HG03103 (cell line): ENCODE data around the gene ATP9B.
"Not testable (repeated sequence)": the region's sequence is repeated elsewhere in the genome, so short reads cannot be mapped to it uniquely, and the experiment has no call there.

Experiments used
- ATAC-seq: cut with Tn5 transposase; IDR thresholded peaks from one replicate; pipeline ENCODE4 v1.9.1; 2021; ENCODE audit warnings: low read depth; ENCODE audit not compliant: unreplicated experiment

ATP9B gene

GRCh38 chr18:79227621-79228020, 158.4 kb downstream of the ATP9B start:
- no peak for ATAC-seq

DNA sequence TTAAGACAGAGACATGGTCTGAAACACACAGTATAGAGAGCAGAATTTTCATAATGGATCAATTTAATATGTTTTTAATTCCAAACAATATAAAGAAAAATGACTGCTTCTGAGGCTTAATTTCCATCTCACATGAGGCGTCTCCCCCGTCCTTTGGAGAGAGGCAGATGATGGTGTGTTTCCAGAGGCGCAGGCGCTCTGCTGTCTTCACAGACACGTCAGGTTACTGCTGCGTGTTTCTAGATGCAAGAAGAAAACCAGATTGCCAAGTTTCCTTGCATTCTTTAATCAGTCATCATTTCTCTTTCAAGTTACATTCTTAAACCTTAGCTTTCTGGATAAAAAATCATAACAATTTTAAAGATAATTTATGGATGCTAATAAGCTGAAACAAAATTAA, 160.2 kb downstream of the ATP9B start:
- no peak for ATAC-seq

DNA sequence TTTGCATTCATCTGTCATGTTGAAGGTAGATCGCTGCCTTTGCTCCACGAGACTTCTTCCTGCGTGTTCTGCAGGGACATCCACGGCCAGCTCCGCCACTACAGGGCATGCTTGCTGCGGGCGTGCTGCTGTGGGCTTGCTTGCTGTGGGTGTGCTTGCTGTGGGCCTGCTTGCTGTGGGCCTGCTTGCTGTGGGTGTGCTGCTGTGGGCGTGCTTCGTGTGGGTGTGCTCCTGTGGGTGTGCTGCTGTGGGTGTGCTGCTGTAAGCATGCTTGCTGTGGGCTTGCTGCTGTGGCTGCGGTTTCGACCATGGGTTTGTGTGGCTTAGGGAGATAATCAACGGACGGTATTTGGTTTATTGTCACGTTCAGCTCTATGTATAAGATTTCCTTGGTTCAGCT, 165.2 kb downstream of the ATP9B start:
- ATAC-seq: no peak

DNA sequence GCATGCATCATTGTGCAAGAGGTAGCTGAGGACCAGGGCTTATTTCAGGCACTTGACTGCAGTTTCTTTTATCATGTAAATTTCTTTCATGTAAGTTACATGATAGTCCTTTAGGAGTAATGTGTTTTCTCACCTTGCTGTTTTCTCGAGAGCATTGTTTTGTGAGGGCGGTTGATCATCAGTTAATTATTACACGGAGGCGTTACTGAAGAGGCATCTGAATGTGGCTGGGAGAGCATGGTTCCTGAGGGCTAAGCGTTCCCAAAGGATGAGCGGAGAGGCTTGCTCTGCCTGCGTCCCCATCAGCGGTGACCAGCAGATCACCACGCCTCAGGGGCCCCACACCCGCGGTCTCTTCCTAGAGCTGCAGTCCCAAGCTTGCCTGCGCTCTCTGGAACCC, 170.4 kb downstream of the ATP9B start:
- ATAC-seq: no peak

GRCh38 chr18:79241755-79242154, 172.6 kb downstream of the ATP9B start:
- ATAC-seq: no peak

GRCh38 chr18:79242246-79242645, 173.1 kb downstream of the ATP9B start:
- ATAC-seq: no peak

GRCh38 chr18:79245517-79246001, 176.4 kb downstream of the ATP9B start:
- ATAC-seq: no peak

GRCh38 chr18:79246309-79247108, 177.3 kb downstream of the ATP9B start:
- ATAC-seq: peak; percentile 99

DNA sequence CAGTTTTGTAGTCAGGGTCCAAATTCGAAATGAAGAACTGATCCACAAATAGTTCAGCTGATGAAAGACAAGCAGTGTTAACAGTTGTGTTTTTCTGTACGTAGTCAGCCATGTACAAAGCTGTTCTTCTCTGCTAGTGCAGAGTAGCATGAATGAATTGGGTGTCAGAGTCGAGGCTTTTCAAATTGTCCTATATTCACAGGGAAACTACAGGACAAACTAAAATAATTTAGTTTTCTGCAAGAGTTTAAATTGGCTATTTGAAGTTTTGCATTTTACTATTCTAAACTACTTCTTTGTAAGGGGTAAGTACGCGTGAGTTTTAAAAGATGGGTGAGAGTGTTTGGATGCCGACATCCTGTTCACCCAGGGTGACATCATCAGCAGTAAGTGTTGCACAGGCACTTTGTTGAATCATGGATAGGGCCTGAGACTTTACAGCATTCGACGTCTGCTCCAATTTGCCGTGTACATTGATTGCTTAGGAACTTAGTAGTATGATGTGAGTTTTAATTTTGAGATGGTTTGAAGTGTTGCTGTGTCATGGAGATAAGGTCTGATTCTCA, 179.4 kb downstream of the ATP9B start:
- no peak for ATAC-seq

- ATAC-seq: no peak
Measured at GRCh38 chr18:79250301-79250981, 181.2 kb downstream of the ATP9B start.

DNA sequence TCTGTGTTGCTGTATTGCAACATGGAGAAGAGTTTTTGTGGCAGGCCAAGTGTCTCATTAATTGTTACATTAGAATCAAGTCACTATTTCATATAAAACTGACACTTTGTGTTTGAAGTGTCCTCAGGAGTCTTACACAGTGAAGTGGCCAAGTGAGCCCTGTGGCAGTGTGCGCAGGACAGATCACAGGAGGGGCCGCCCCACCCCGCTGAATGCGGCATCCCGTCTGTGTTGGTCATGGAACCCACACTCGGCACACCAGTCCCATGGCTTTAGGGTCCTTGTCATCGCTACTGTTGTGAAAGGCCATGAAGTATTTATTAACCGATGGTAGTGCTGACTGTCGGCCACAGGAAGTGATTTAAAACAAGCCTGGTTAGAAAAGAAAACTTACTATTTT, 181.8 kb downstream of the ATP9B start:
- no peak for ATAC-seq

DNA sequence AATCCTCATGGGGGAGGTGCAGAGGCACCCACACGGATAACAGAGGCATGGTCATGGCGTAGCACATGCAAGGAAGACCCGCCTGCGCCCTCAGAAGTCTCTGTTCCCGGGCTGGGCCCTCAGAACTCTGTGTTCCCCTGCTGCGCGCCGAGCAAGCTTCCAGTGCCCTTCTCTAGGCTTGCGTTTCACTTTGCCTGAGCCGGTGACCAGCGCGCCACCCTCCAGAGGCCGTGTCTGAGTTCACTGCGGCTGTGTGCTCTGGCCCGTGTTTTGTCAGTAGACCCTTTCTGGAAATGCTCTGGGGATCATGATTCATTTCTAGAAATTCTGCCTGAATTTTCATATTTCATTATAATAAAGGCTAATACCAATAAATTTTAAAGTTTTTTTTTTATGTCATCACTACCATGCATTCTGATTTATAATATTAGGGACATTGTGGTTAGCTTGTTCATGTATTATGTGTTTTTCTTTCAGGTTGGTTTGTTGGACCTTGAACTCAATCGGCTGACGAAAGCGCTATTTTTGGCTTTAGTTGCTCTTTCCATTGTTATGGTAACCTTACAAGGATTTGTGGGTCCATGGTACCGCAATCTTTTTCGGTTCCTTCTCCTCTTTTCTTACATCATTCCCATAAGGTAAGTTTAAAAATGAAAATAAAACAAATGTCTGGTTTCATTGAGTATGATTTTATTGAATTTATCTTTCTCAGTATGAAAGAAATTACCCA, 183.9 kb downstream of the ATP9B start:
- no peak for ATAC-seq

DNA sequence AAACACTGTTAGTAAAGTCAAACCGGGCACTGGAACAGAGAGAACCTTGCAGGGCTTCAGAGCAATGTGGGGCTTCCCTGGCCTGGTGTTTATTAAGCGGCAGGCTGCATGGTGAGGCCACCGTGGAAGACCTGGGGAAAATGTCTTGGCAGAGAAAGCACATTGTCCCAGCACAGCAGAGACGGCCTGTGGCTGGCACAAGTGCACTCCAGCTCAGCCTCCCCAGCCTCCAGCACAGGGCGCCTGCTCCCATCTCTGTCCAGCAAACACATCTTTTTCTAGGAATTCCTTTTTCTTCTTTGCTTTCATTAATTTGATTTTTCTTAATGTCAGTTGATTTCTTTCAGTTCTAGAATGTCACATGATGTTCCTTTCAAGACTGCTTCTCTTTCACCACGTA, 188.3 kb downstream of the ATP9B start:
- ATAC-seq: no peak

DNA sequence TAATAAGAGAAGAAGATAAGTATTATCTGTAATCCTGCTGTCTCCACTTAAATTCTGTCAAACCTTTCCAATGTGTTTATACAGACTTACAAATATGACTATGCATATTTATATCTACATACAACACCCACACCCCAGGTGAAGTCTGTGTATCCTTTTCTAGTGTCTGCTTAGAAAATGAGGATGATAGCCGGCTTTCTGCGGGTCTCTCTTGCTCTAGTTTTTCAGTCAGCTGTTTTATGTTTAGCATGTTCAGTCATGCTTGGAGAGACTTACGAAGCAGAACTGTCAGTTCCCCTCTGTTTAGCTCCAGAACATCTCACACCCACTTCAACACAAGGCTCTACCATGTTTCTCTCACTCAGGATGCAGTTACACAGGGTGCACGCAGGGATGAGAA, 189.3 kb downstream of the ATP9B start:
- peak; percentile 61 for ATAC-seq

DNA sequence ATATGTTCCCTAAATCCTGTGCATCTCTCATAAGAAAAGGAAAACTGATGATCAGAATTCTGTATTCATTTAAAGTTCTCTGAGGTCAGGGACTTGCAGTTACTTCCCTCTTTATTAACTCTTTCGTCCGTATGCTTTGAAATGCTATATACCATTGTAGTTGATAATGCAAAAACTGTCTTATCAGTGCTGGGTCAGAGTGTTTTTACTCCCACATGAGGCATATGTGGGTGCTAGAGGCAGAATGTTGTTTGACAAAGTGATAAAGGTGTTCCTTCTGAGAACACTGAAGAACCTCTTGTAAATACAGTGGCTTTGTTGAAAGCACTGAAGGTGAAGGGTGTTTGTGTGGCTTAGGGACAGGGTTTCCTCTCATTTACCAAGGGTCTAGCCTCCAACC, 190.0 kb downstream of the ATP9B start:
- ATAC-seq: no peak

DNA sequence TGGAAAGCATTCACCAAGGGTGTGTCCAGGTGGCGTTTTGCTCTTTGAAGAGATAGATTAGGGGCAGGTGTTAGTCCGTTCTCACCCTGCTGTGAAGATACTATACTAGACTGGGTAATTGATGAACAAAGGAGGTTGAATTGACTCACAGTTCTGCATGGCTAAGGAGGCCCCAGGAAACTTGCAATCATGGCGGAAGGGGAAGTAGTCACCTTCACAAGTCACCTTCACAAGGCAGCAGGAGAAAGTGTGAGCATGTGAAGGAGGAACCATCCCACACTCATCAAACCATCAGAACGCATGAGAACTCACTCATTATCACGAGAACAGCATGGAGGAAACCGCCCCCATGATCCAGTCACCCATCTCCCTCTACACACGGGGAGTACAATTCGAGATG, 190.8 kb downstream of the ATP9B start:
- no peak for ATAC-seq

- ATAC-seq: no peak
Measured at GRCh38 chr18:79260510-79260909, 191.3 kb downstream of the ATP9B start.

GRCh38 chr18:79265068-79265467, 195.9 kb downstream of the ATP9B start:
- not testable (repeated sequence) for ATAC-seq

DNA sequence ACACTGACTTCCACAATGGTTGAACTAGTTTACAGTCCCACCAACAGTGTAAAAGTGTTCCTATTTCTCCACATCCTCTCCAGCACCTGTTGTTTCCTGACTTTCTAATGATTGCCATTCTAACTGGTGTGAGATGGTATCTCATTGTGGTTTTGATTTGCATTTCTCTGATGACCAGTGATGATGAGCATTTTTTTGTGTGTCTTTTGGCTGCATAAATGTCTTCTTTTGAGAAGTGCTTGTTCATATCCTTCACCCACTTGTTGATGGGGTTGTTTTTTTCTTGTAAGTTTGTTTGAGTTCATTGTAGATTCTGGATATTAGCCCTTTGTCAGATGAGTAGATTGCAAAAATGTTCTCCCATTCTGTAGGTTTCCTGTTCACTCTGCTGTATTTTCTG, 202.6 kb downstream of the ATP9B start:
- not testable (repeated sequence) for ATAC-seq

DNA sequence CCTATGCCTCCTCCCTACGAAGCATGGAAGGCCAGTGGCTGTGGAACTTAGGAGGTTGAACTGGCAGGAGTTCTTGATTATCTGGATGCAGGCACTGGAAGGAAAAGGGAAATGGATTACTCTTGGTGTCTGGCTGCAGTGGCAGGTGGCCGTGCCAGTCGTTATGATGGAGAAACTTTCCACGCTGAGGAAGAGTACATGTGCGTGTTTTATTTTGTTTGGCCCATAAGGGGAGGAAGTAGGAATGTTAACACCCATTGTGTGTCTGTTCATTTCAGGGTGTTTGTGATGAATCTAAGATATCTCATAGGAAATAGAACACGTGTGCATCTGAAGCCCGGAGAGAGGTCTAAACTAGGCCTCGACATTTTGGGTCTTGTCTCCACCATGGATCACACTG, 203.7 kb downstream of the ATP9B start:
- ATAC-seq: no peak

DNA sequence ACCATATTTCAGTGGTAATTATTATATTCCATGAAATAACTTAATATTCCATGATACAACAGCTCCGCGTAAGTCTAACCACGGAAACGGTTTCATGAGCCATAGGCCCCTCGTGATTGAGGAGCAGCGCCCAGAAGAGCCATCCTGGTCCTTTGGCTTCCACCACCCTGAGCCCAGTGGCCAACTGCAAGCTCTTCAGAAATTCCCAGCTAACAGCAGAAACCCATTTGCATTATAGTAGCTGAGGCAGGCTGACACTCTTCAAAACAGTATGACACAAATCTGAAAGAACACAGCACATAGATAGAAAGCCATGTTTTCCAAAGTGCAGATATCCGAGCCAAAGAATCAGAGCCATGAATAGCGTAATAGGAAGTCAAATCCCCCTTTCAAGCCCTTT, 205.6 kb downstream of the ATP9B start:
- ATAC-seq: no peak
